CD4-positive, alpha-beta T cell treated with Interleukin-10 for 1 hour (primary cell): ENCODE results near the gene TBKBP1.
"Not testable (repeated sequence)": the region's sequence is repeated elsewhere in the genome, so short reads cannot be mapped to it uniquely, and the experiment has no call there.

Experiments used
- DNase-seq: peaks from one replicate; pipeline ENCODE4 v3.0.0-alpha.2; 2020

The TBKBP1 gene

DNA sequence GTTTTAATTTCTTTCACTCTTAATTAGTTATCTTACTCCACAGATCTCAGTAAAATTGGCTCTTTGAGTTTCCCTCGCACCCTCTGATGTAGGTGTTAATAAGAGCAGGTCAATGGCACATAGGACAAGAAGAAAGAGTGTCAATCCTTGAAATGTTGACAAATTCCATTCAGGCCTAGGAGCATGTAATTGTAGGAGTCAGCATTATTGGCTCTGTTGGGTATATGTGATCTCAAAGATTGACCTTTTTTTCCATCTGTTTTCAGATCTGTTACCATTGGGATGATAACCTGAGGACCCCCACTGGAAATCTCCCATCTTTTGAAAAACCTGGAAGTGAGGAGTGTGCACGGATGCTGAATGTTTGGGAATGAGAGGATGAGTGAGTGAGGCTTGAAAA, 11.8 kb upstream of the TBKBP1 start:
- no peak for DNase-seq

- DNase-seq: not testable (repeated sequence)
These were observed 11.2 kb upstream of the TBKBP1 start for GRCh38 chr17:47682727-47683126.

DNA sequence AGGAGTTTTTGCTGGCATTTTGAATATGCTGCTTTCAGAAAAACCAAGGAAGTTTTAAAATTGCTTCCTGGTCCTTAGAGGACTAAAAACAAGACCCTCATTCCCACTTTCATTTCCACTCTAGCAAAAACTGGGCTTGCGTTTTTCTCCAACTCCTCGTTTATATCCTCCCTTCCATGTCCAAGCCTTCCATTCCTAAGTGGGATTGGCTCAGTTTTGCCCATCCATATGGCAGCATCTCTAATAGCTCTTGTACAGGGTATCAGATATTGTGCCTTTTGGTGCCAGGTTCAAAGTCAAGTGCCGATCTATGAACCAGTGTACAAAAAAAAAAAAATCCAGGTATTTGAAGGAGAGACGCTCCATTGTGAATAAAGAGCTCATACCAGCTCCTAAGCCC, 9.9 kb upstream of the TBKBP1 start:
- no peak for DNase-seq

- no peak for DNase-seq
These were observed 9.3 kb upstream of the TBKBP1 start for GRCh38 chr17:47684535-47685193.

DNA sequence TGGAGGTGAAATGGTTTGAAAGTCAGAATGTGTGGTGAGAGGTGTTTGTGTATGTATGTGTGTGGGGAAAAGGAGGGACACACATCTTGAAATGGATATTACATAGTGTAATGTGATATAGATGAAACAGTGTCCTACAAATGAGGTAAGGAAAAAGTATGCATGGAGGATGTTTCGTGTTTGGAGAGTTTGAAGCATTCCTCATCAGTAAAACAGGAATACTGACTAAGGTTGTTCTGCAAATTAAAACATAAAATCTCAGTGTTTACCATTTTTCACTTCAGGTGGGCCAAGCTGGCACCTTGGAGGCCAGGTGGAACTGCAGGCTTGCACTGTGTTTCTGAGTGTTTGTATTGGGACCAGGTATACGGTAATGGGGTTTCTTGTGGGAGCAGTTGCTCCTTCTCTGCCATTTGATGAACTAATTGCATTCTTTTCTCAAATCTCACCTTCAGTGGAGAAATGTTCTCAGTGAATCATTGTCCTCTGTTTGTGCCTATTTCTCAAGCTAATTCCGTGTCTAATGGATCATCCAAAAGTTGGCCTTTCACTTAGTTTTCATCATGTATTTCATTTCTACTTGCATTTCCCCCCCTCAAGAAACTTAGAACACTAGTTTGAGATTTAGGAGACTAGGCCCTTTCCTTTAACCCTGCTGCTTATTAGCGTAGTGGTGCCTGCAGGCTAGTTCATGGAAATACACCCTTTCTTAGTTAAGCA, 8.2 kb upstream of the TBKBP1 start:
- DNase-seq: no peak

- DNase-seq: no peak
These were observed 7.7 kb upstream of the TBKBP1 start for GRCh38 chr17:47686276-47686635.

GRCh38 chr17:47686664-47687327, 7.2 kb upstream of the TBKBP1 start:
- no peak for DNase-seq

DNA sequence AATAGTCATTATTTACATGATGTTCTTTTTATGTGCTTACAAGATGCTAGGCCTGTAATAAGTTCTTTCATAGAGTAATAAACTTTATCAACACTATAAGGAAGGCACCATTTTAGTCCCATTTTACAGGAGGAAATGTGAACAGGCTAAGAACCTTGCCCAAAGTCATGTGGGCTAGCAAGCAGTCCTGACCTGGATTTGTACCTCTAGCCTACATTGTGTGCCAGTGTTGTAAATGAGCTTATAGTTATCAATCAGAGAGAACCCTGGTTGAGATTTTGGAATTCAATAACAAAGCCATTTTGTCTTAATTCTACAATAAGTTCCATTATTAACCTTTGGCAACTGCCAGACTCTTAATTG, 6.7 kb upstream of the TBKBP1 start:
- DNase-seq: no peak

DNA sequence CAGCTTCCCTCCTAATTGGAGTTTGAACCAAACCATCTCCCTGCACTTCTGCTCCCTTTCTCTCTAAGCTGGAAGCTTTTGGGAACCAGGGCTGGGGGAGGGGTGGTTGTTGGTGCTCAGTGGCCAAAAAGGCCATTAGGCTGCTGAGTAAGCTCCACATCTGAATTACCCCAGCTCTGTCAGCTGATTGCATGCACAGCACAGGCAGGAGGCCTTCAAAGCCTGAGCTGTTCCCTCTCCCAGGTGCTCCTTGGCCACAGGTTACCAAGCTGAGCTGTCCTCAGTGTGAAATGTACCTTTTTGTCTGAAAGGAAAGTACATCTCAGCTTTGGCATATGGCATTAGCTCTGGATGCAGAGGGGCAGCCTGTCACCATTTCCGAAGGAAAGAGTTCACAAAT, 6.2 kb upstream of the TBKBP1 start:
- DNase-seq: no peak

GRCh38 chr17:47690121-47690520, 3.8 kb upstream of the TBKBP1 start:
- no peak for DNase-seq

DNA sequence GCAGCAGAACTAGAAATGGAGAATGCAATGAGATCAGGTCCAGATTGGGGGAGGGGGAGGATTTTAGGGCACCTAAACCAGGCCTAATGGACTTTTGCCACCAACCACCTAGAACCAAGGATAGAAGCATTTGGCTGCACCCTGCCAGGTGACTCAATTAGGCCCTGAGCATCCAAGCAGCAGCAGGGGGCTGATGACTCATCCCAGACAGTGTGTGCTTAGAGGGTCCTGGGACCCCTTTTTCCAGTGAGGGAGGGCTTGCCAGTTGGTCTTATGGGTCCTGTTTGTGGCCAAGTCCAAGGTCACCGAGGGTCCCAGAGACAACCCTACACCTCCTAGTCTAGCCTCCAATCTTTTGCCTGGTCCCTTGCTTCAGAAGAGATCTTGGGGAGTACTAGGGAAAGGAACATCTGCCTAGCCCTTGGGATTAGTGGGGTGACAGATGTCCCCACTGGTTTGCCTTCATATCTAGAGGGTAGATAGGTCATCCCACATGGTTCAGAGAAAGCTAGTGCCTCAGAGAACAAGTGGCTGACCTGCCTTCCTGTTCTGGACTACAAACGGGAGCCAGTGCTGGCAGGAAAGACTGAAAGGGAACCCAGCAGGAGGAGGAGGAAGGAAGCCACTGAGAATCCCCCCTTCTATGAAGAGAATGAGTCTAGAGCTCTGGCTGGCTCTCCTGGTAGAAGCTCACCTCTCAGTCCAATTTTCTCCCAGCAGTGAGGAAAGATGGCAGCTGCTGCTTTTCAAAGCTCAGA, 1.6 kb upstream of the TBKBP1 start:
- no peak for DNase-seq

GRCh38 chr17:47692895-47693730, 848 bp upstream of the TBKBP1 start:
- no peak for DNase-seq

DNA sequence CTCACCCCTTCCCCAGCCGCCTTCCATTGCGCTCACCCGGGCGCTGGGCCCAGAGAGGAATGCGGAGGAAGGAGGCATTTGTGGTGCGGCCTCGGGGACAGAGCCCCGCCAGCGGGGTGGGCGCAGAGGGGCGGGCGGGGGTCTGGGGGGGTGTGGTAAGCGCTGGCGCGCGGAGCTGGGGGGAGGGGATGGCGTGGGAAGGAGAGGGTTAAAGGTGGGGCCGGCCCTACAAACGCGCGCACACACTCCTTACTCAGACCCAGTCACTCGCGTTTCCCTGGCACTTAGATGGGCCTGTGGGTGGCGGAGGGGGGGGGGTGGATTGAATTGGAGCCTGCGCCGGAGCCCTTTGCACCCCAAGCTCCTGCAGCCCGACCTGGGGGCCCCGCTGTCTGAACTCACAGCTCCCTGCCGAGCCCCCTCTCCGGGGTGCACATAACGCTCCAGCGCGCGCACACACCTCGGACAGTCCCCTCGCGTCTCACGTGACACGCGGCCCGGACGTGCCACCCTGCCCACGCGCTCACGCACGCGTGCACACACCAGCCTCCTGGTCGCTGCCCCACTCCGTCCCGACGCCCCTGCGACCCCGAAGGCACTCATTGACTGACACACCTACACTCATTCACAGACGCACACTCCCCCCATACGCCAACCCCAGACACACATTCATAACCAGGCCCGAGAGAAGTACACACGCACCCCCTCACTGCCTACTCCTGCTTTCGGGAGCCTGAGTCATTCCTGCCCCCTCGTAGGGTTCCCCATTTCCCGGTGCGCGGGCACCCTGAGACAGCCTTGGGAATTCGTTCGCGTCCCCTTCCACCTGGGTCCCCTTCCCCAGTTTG, 844 bp downstream of the TBKBP1 start:
- DNase-seq: peak; percentile 36

GRCh38 chr17:47695429-47696376, 1.7 kb downstream of the TBKBP1 start:
- no peak for DNase-seq

- no peak for DNase-seq
These were observed 3.0 kb downstream of the TBKBP1 start for GRCh38 chr17:47696717-47697642.

DNA sequence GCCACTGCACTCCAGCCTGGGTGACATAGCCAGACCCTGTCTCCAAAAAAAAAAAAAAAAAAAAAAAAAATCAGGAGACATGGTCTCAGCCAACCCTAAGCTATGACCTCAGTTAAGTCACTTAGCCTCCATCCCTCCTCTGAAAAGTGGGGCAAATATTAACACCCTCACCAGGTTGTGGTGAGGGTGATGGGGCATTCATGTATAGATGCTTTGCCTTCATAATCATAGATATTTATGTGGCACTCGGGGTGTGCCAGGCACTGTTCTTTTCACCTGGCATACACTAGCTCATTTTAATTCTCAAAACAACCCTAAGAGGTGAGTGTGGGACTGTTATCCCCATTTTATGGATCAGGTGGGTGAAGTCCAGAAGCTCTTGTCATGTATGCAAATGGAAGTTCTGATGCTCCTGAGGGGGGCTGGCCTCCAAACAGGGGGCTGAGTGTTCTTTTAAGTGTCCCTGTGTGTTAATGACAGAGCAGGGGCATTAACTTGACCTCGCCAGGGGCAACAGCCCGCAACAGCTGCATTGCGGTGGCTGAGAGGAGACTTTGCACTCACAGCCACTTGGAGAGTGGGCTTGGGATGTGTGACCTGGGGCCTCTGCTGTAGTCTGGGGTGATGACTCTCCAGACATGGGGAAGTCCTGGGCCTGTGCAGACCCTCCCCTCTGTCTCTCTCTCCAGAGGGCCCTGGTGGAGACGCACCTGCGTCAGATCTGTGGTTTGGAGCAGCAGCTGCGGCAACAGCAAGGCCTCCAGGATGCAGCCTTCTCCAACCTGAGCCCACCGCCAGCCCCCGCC, 4.1 kb downstream of the TBKBP1 start:
- no peak for DNase-seq

GRCh38 chr17:47698749-47699535, 5.0 kb downstream of the TBKBP1 start:
- peak; percentile 83 for DNase-seq

DNA sequence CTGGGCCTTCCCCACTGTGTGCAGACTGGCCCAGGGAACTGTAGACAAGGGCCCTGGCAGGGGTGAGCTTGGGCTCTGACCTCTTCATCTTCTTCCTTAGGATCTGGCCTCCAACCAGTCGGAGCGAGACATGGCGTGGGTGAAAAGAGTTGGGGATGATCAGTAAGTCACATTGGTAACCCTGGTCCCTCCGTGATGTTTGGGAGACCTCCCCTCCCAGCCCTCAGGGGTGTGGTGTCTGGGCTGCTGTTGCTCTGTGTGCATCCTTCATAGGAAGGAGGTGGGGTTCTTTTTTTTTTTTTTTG, 5.5 kb downstream of the TBKBP1 start:
- no peak for DNase-seq
